ENCODE data around the gene BLVRA. TPM values are rescaled to one million over a fixed set of nuclear protein-coding genes. Genes with fewer than 3 reads are reported as not detected.

Gene BLVRA
- total and polyA plus RNA-seq, 2 experiments from 2014 or later = 21.0 to 34.2 TPM

DNA sequence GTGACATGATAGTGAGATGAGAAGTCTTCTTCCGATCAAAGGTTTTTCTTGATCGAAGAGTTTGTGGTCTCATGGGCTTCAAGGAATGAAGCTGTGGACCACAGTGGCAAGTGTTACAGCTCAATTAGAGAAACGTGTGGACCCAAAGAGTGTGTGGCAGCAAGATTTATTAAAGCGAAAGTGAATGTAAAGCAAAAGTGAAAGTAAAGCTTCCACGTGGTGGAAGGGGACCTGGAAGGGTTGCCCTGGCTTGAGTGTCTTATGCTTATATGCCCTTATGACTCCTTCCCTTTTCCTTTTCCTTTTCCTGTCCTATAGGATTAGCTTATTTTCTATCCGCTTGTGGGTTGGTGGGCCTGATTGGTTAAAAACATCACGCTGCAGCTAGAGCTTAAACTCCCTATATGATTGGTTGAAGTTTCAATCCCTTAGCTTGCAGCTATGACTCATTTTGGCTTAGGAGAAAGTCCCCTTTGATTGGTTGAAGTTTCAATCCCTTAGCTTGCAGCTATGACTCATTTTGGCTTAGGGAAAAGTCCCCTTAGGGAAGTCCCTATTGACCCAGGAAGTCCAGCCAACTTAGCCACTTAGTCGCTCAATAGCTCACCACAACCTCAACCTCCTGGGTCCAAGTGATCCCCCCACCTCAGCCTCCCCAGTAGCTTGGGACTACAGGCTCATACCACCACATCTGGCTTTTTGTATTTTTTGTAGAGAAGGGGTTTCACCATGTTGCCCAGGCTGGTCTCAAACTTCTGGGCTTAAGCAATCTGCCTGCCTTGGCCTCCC, 76.2 kb downstream of the BLVRA start:
- H3K79me2 ChIP-seq = no peaks in the 10 kb centered on the region
- 91% methylated on average over 8 of the region's 8 CpGs for WGBS (ENCODE audit: low lambda C conversion rate, missing lambda C conversion rate)
- H3K9me2 ChIP-seq (replicated peaks; ENCODE audit: insufficient read depth) = no peaks in the 10 kb centered on the region
- H2AFZ ChIP-seq = no peak overlapping the region
- H3K4me3 ChIP-seq = no peak overlapping the region
- no peak for DNase-seq (ENCODE audit: low spot score)
- no peaks in the 10 kb centered on the region for H3K36me3 ChIP-seq (replicated peaks; ENCODE audit: insufficient read depth, low read depth)
- TF ChIP-seq, protein P1, sequence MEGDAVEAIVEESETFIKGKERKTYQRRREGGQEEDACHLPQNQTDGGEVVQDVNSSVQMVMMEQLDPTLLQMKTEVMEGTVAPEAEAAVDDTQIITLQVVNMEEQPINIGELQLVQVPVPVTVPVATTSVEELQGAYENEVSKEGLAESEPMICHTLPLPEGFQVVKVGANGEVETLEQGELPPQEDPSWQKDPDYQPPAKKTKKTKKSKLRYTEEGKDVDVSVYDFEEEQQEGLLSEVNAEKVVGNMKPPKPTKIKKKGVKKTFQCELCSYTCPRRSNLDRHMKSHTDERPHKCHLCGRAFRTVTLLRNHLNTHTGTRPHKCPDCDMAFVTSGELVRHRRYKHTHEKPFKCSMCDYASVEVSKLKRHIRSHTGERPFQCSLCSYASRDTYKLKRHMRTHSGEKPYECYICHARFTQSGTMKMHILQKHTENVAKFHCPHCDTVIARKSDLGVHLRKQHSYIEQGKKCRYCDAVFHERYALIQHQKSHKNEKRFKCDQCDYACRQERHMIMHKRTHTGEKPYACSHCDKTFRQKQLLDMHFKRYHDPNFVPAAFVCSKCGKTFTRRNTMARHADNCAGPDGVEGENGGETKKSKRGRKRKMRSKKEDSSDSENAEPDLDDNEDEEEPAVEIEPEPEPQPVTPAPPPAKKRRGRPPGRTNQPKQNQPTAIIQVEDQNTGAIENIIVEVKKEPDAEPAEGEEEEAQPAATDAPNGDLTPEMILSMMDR (IDR thresholded peaks at IDR 0.05; ENCODE audit: poor library complexity) = no peak
- TF ChIP-seq EZH2 (IDR thresholded peaks at IDR 0.05; ENCODE audit: borderline replicate concordance) (no peak), EZH2phosphoT487 (IDR thresholded peaks at IDR 0.05; ENCODE audit: low read depth, severe bottlenecking, unreplicated experiment) (no peak)
- no peaks in the 10 kb centered on the region for H4K20me1 ChIP-seq (ENCODE audit: insufficient read depth, poor library complexity, severe bottlenecking)
- no peak overlapping the region for H3K4me2 ChIP-seq
- H3K27me3 ChIP-seq = no peaks in the 10 kb centered on the region
- no peaks in the 10 kb centered on the region for H3K4me1 ChIP-seq (ENCODE audit: insufficient read depth)
- peaks cover 6% of the 10 kb centered on the region for H3K9me3 ChIP-seq (ENCODE audit: low read depth)
- no peak overlapping the region for H3K27ac ChIP-seq

DNA sequence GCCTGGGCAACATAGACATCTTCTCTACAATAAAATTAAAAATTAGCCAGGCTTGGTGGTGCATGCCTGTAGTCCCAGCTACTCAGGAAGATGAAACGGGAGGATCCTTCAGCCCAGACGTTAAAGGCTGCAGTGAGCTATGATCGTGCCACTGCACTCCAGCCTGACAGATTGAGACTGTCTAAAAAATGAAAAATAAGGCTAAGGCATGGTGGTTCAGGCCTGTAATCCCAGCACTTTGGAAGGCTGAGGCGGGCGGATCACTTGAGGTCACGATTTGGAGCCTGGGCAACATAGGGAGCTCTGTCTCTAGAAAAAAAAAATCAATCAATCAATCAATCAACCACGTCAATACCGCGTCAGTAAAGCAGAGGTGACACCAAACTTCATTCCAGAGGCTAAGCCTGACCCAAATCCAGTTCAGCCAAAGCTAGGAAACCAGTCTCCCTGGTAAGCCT, 79.8 kb downstream of the BLVRA start:
- WGBS (ENCODE audit: low lambda C conversion rate, missing lambda C conversion rate) = 82% methylated on average over 9 of the region's 9 CpGs
- H3K9me2 ChIP-seq (replicated peaks; ENCODE audit: insufficient read depth) = no peaks in the 10 kb centered on the region
- H3K9me3 ChIP-seq (ENCODE audit: low read depth) = no peaks in the 10 kb centered on the region
- H3K4me1 ChIP-seq (ENCODE audit: insufficient read depth) = no peaks in the 10 kb centered on the region
- H3K27ac ChIP-seq = no peak overlapping the region
- no peak for TF ChIP-seq EZH2phosphoT487 (IDR thresholded peaks at IDR 0.05; ENCODE audit: low read depth, severe bottlenecking, unreplicated experiment)
- TF ChIP-seq, protein P1 (IDR thresholded peaks at IDR 0.05; ENCODE audit: poor library complexity) = no peak
- no peak for TF ChIP-seq EZH2 (IDR thresholded peaks at IDR 0.05; ENCODE audit: borderline replicate concordance)
- H2AFZ ChIP-seq = peak overlapping the region; percentile 91
- no peak for DNase-seq (ENCODE audit: low spot score)
- no peak overlapping the region for H3K4me3 ChIP-seq
- H3K79me2 ChIP-seq = no peaks in the 10 kb centered on the region
- no peaks in the 10 kb centered on the region for H4K20me1 ChIP-seq (ENCODE audit: insufficient read depth, poor library complexity, severe bottlenecking)
- no peaks in the 10 kb centered on the region for H3K27me3 ChIP-seq
- H3K4me2 ChIP-seq = peak overlapping the region; percentile 78
- H3K36me3 ChIP-seq (replicated peaks; ENCODE audit: insufficient read depth, low read depth) = no peaks in the 10 kb centered on the region

DNA sequence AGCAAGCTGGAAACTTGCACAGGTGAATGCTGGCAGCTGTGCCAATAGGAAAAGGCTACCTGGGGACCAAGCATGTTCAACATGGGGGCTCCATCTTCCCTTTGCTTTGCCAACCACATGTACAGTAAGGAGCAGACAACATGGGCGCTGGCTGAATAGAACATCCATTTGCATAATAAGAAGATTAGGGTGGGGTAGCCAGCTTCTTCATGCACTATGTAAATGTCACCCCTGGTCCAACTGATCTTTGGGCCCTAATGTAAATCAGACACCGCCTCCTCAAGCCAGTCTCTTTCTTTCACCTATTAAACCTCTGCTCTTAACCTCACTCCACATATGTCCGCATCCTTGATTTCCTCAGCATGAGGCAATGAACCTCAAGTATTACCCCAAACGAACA, 84.8 kb downstream of the BLVRA start:
- H3K9me3 ChIP-seq (ENCODE audit: low read depth) = no peaks in the 10 kb centered on the region
- no peaks in the 10 kb centered on the region for H3K36me3 ChIP-seq (replicated peaks; ENCODE audit: insufficient read depth, low read depth)
- no peak overlapping the region for H2AFZ ChIP-seq
- no peak for DNase-seq (ENCODE audit: low spot score)
- no peaks in the 10 kb centered on the region for H3K4me1 ChIP-seq (ENCODE audit: insufficient read depth)
- H3K4me3 ChIP-seq = no peak overlapping the region
- H3K27ac ChIP-seq = no peak overlapping the region
- H3K27me3 ChIP-seq = no peaks in the 10 kb centered on the region
- no peak for TF ChIP-seq EZH2 (IDR thresholded peaks at IDR 0.05; ENCODE audit: borderline replicate concordance)
- H4K20me1 ChIP-seq (ENCODE audit: insufficient read depth, poor library complexity, severe bottlenecking) = no peaks in the 10 kb centered on the region
- no peaks in the 10 kb centered on the region for H3K79me2 ChIP-seq
- WGBS (ENCODE audit: low lambda C conversion rate, missing lambda C conversion rate) = 90% methylated on average over 4 of the region's 4 CpGs
- no peaks in the 10 kb centered on the region for H3K9me2 ChIP-seq (replicated peaks; ENCODE audit: insufficient read depth)
- H3K4me2 ChIP-seq = no peak overlapping the region

DNA sequence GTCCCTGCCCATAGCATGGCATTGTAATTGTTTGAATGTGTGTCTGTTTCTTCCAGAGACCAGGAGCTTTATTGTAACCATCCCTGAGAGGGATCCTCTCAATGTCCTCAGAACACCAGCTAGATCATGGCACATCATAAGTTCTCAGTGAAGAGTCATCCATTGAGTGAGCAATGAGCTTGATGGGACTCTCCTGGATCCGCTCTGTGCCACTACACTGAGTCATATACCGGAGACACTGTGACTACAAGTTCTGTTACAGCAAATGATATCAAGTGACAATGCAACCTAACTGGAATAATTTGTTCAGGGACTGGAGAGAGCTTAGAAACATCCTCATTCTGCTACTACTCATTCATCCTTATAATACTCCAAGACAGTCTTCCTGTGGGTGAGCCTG, 85.8 kb downstream of the BLVRA start:
- Histone ChIP-seq H3K9me2 (replicated peaks; ENCODE audit: insufficient read depth) (no peaks in the 10 kb centered on the region), H3K4me3 (no peak overlapping the region), H3K27me3 (no peaks in the 10 kb centered on the region), H3K36me3 (replicated peaks; ENCODE audit: insufficient read depth, low read depth) (no peaks in the 10 kb centered on the region), H3K27ac (no peak overlapping the region), H4K20me1 (ENCODE audit: insufficient read depth, poor library complexity, severe bottlenecking) (no peaks in the 10 kb centered on the region), H3K4me2 (no peak overlapping the region), H3K4me1 (ENCODE audit: insufficient read depth) (no peaks in the 10 kb centered on the region), H3K79me2 (no peaks in the 10 kb centered on the region), H2AFZ (no peak overlapping the region), H3K9me3 (ENCODE audit: low read depth) (no peaks in the 10 kb centered on the region)
- TF ChIP-seq, protein P1 (IDR thresholded peaks at IDR 0.05; ENCODE audit: poor library complexity) = no peak
- TF ChIP-seq EZH2 (IDR thresholded peaks at IDR 0.05; ENCODE audit: borderline replicate concordance) = no peak
- TF ChIP-seq EZH2phosphoT487 (IDR thresholded peaks at IDR 0.05; ENCODE audit: low read depth, severe bottlenecking, unreplicated experiment) = no peak
- no peak for DNase-seq (ENCODE audit: low spot score)
- WGBS (ENCODE audit: low lambda C conversion rate, missing lambda C conversion rate) = 84% methylated on average over 2 of the region's 2 CpGs

Measured in hepatocyte (in vitro differentiated cells).